ENCODE measurements around the gene FMN1. TPM values are rescaled to one million over a fixed set of nuclear protein-coding genes. Genes with fewer than 3 reads are reported as not detected.

The FMN1 gene
- total RNA-seq, 4 donors from 2014 or later = 32.6 to 102 (median 63.0) TPM

DNA sequence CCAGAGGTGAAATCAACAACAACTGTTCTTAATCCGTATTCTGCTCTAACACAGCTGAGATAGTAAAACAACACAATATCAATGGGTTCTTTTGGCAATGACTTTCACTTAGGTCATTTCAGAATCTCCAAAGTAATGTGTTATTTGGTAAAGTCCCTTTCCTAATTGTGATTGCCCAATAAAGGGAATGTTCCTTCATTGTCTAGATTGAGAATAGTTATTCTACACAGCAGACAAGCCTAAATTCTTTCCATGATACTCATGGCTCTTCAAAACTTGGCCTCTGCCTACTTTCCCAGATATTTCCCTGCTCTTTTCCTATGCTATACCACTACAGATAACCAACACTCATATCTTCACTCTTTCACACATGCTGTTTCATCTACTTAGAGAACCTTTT is 219.8 kb downstream of the FMN1 start:
- no peaks in the 10 kb centered on the region for H3K27me3 ChIP-seq
- 75 to 100% methylated on average over 1 of the region's 1 CpG for WGBS, 2 donors (ENCODE audit: low coverage in 1 of 2)
- H3K27ac ChIP-seq = peak overlapping the region in 1 of 4 donors; percentile 19
- H3K36me3 ChIP-seq = no peaks in the 10 kb centered on the region
- no peak overlapping the region for H3K4me3 ChIP-seq
- in situ Hi-C loops (cut with MboI; ENCODE audit: low pct_ligation_motif_present in 1 of 4, low pct_unique_long_range_greater_than_20kb in 1 of 4, low sequenced_read_pairs in 3 of 4) = loop anchor here in 1 of 4 donors (25.0 kb wide), 1 partner anchor 312 kb away; no protein-coding TSS in a partner anchor
- intact Hi-C loops (cut with DNase I; ENCODE audit: low total_unique reads) = no loop called here
- H3K9me3 ChIP-seq = no peaks in the 10 kb centered on the region
- DNase-seq = no peak
- no peak for TF ChIP-seq EP300 (IDR thresholded peaks at IDR 0.05; ENCODE audit: low read depth)
- no peak for TF ChIP-seq POLR2AphosphoS5 (IDR thresholded peaks at IDR 0.05)
- no peaks in the 10 kb centered on the region for H3K4me1 ChIP-seq

DNA sequence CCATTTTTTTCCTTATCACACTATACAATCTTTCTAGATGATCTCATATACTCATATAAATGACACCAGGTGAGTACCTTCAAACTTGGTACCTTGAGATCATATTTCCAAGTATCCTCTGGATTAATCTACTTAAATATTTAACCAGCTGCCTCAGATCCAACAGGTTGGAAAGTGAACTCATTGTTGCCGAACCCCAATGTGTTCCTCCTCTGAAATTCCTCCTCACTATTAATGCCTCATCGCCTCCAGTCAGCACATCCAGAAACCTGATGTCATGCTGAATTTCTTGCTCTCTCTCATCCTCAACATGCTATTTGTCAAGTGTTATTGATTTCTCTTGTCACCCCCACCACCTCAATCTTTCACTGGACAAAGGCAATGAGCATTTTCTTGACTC is 221.8 kb downstream of the FMN1 start:
- WGBS, 2 donors (ENCODE audit: low coverage in 1 of 2) = 86 to 91% methylated on average over 1 to 2 of the region's 2 CpGs
- Histone ChIP-seq H3K9me3 (no peaks in the 10 kb centered on the region), H3K27me3 (no peaks in the 10 kb centered on the region), H3K36me3 (no peaks in the 10 kb centered on the region), H3K4me1 (no peaks in the 10 kb centered on the region), H3K27ac (no peak overlapping the region), H3K4me3 (no peak overlapping the region)
- in situ Hi-C loops (cut with MboI; ENCODE audit: low pct_ligation_motif_present in 1 of 4, low pct_unique_long_range_greater_than_20kb in 1 of 4, low sequenced_read_pairs in 3 of 4) = no loop called here
- no peak for DNase-seq
- TF ChIP-seq EP300 (IDR thresholded peaks at IDR 0.05; ENCODE audit: low read depth) (no peak), POLR2AphosphoS5 (IDR thresholded peaks at IDR 0.05) (no peak), POLR2A (IDR thresholded peaks at IDR 0.05) (no peak)
- TF ChIP-seq, protein P1, sequence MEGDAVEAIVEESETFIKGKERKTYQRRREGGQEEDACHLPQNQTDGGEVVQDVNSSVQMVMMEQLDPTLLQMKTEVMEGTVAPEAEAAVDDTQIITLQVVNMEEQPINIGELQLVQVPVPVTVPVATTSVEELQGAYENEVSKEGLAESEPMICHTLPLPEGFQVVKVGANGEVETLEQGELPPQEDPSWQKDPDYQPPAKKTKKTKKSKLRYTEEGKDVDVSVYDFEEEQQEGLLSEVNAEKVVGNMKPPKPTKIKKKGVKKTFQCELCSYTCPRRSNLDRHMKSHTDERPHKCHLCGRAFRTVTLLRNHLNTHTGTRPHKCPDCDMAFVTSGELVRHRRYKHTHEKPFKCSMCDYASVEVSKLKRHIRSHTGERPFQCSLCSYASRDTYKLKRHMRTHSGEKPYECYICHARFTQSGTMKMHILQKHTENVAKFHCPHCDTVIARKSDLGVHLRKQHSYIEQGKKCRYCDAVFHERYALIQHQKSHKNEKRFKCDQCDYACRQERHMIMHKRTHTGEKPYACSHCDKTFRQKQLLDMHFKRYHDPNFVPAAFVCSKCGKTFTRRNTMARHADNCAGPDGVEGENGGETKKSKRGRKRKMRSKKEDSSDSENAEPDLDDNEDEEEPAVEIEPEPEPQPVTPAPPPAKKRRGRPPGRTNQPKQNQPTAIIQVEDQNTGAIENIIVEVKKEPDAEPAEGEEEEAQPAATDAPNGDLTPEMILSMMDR (IDR thresholded peaks at IDR 0.05) = no peak
- intact Hi-C loops (cut with DNase I; ENCODE audit: low total_unique reads) = no loop called here

DNA sequence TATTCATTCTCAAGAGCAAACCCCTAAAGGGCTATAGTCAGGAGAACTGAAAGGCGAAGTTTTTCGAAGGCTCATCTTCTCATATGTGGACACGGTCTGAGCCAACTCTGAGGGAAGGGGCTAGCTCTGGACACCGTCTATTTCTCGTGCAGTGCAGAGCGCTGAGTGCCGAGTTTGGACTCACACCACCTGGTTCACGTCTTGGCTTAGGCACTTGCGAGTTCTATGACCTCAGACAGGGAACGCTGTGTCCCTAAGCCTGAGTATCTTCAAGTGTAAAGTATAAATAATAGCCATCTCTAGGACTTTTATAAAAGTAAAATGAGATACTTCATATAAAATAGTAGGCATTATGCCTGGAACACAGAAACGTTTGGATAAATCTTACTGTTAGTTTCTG is 223.7 kb downstream of the FMN1 start:
- H3K36me3 ChIP-seq = no peaks in the 10 kb centered on the region
- TF ChIP-seq EP300 (IDR thresholded peaks at IDR 0.05; ENCODE audit: low read depth) (peak; percentile 65), POLR2AphosphoS5 (IDR thresholded peaks at IDR 0.05) (peak; percentile 61 to 83 (median 69)), POLR2A (IDR thresholded peaks at IDR 0.05) (no peak)
- TF ChIP-seq, protein P1 (IDR thresholded peaks at IDR 0.05) = no peak
- H3K9me3 ChIP-seq = no peaks in the 10 kb centered on the region
- no peak overlapping the region for H3K4me3 ChIP-seq
- intact Hi-C loops (cut with DNase I; ENCODE audit: low total_unique reads) (no loop called here), in situ Hi-C loops (cut with MboI; ENCODE audit: low pct_ligation_motif_present in 1 of 4, low pct_unique_long_range_greater_than_20kb in 1 of 4, low sequenced_read_pairs in 3 of 4) (no loop called here)
- DNase-seq = peak; percentile 24
- no peaks in the 10 kb centered on the region for H3K4me1 ChIP-seq
- H3K27me3 ChIP-seq = no peaks in the 10 kb centered on the region
- 42 to 80% methylated on average over 1 to 11 of the region's 11 CpGs for WGBS, 2 donors (ENCODE audit: low coverage in 1 of 2)
- peak overlapping the region in 2 of 4 donors; percentile 35 to 39 for H3K27ac ChIP-seq

DNA sequence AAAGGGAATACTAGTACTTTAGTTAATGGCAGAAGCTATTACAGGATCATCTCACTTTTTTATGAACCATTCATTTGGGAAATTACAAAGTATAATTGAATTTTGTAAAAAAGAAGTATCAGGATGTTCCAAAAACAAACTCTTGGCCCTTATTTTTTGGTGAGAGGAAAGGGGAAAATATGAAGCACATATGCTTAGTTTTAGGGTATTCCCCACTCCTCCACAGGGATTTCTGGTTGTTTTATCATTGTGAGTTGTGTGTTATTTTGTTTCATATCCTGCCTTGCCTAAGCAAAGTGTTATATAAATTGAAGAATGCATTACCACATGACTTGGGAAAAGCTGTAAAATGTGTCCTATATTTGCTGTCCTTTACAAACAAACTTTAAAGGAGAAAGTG is 227.0 kb downstream of the FMN1 start:
- in situ Hi-C loops (cut with MboI; ENCODE audit: low pct_ligation_motif_present in 1 of 4, low pct_unique_long_range_greater_than_20kb in 1 of 4, low sequenced_read_pairs in 3 of 4) (no loop called here), intact Hi-C loops (cut with DNase I; ENCODE audit: low total_unique reads) (no loop called here)
- DNase-seq = no peak
- no peak overlapping the region for H3K4me3 ChIP-seq
- no peaks in the 10 kb centered on the region for H3K4me1 ChIP-seq
- TF ChIP-seq POLR2AphosphoS5 (IDR thresholded peaks at IDR 0.05) = no peak
- TF ChIP-seq, protein P1 (IDR thresholded peaks at IDR 0.05) = no peak
- TF ChIP-seq EP300 (IDR thresholded peaks at IDR 0.05; ENCODE audit: low read depth) = no peak
- no peak for TF ChIP-seq POLR2A (IDR thresholded peaks at IDR 0.05)
- peak overlapping the region in 1 of 4 donors; percentile 46 for H3K27ac ChIP-seq
- no peaks in the 10 kb centered on the region for H3K36me3 ChIP-seq
- H3K9me3 ChIP-seq = no peaks in the 10 kb centered on the region
- no peaks in the 10 kb centered on the region for H3K27me3 ChIP-seq

DNA sequence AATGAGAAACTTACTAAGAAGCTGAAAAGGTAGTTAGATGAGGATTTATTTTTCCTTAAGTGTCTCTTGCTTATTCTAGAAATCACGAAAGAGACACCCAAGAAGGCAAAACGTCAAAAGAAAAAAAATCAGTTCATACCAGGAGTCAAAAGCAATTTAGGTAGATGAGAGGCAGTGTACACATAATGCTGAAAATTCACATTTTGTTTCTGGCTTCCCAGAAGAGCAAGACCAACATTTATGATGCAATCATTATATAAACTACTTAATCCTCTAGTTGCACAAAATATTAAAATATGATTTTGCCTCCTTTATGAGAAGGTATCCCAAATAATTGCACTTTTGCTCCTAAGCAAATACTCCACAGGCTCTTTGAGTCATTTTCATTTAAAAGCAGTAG is 228.0 kb downstream of the FMN1 start:
- H3K27me3 ChIP-seq = no peaks in the 10 kb centered on the region
- WGBS, 2 donors (ENCODE audit: low coverage in 1 of 2) = 50 to 71% methylated on average over 2 of the region's 2 CpGs
- in situ Hi-C loops (cut with MboI; ENCODE audit: low pct_ligation_motif_present in 1 of 4, low pct_unique_long_range_greater_than_20kb in 1 of 4, low sequenced_read_pairs in 3 of 4) = no loop called here
- DNase-seq = no peak
- H3K27ac ChIP-seq = peak overlapping the region in 1 of 4 donors; percentile 46
- no peaks in the 10 kb centered on the region for H3K9me3 ChIP-seq
- TF ChIP-seq POLR2A (IDR thresholded peaks at IDR 0.05) (no peak), POLR2AphosphoS5 (IDR thresholded peaks at IDR 0.05) (peak; percentile 12 to 59 (median 51)), EP300 (IDR thresholded peaks at IDR 0.05; ENCODE audit: low read depth) (no peak)
- TF ChIP-seq, protein P1 (IDR thresholded peaks at IDR 0.05) = no peak
- intact Hi-C loops (cut with DNase I; ENCODE audit: low total_unique reads) = no loop called here
- no peak overlapping the region for H3K4me3 ChIP-seq
- no peaks in the 10 kb centered on the region for H3K36me3 ChIP-seq
- no peaks in the 10 kb centered on the region for H3K4me1 ChIP-seq

Measured in transverse colon (tissue), 4 donors.